ENCODE measurements around the gene SYNC.
"Not testable (repeated sequence)": the region's sequence is repeated elsewhere in the genome, so short reads cannot be mapped to it uniquely, and the experiment has no call there.

Gene SYNC

GRCh38 chr1:32636914-32637645 is 65.5 kb downstream of the SYNC start:
- Histone ChIP-seq H3K79me2 (ENCODE audit: low read length) (peaks cover 22% of the 10 kb centered on the region), H3K9ac (ENCODE audit: low read length) (no peak overlapping the region), H3K27ac (ENCODE audit: low read length) (no peak overlapping the region)

GRCh38 chr1:32635508-32636277 is 66.9 kb downstream of the SYNC start:
- Histone ChIP-seq H3K79me2 (ENCODE audit: low read length) (peaks cover 22% of the 10 kb centered on the region), H3K27ac (ENCODE audit: low read length) (no peak overlapping the region), H4K20me1 (ENCODE audit: insufficient read depth, low read length) (no peaks in the 10 kb centered on the region), H3K4me1 (ENCODE audit: low read length) (no peaks in the 10 kb centered on the region), H3K4me3 (ENCODE audit: low read length) (no peak overlapping the region), H3K4me2 (ENCODE audit: low read length) (no peak overlapping the region), H3K9ac (ENCODE audit: low read length) (no peak overlapping the region), H3K36me3 (replicated peaks; ENCODE audit: low read depth, low read length) (peaks cover 4% of the 10 kb centered on the region), H3K9me3 (ENCODE audit: insufficient read depth, low read length) (no peaks in the 10 kb centered on the region), H2AFZ (ENCODE audit: low read depth, low read length) (no peak overlapping the region), H3K27me3 (ENCODE audit: low read depth, low read length) (no peaks in the 10 kb centered on the region)
- TF ChIP-seq CTCF (IDR thresholded peaks at IDR 0.05; ENCODE audit: low read depth, low read length): no peak
- no peak for TF ChIP-seq EZH2phosphoT487 (IDR thresholded peaks at IDR 0.05; ENCODE audit: low read depth)

More at GRCh38 chr1:32636914-32637645, 65.5 kb downstream of the SYNC start:
- Histone ChIP-seq H3K9me3 (ENCODE audit: insufficient read depth, low read length) (no peaks in the 10 kb centered on the region), H3K36me3 (replicated peaks; ENCODE audit: low read depth, low read length) (peaks cover 4% of the 10 kb centered on the region), H3K4me3 (ENCODE audit: low read length) (no peak overlapping the region), H2AFZ (ENCODE audit: low read depth, low read length) (no peak overlapping the region), H4K20me1 (ENCODE audit: insufficient read depth, low read length) (no peaks in the 10 kb centered on the region), H3K4me2 (ENCODE audit: low read length) (no peak overlapping the region), H3K27me3 (ENCODE audit: low read depth, low read length) (no peaks in the 10 kb centered on the region), H3K4me1 (ENCODE audit: low read length) (no peaks in the 10 kb centered on the region)
- TF ChIP-seq EZH2phosphoT487 (IDR thresholded peaks at IDR 0.05; ENCODE audit: low read depth): no peak
- TF ChIP-seq CTCF (IDR thresholded peaks at IDR 0.05; ENCODE audit: low read depth, low read length): no peak

GRCh38 chr1:32632829-32633228 is 69.7 kb downstream of the SYNC start:
- H3K9me3 ChIP-seq (ENCODE audit: insufficient read depth, low read length): no peaks in the 10 kb centered on the region
- H3K4me2 ChIP-seq (ENCODE audit: low read length): no peak overlapping the region
- no peak overlapping the region for H3K4me3 ChIP-seq (ENCODE audit: low read length)
- no peak overlapping the region for H2AFZ ChIP-seq (ENCODE audit: low read depth, low read length)
- H3K4me1 ChIP-seq (ENCODE audit: low read length): no peaks in the 10 kb centered on the region
- no peak overlapping the region for H3K27ac ChIP-seq (ENCODE audit: low read length)
- H3K27me3 ChIP-seq (ENCODE audit: low read depth, low read length): no peaks in the 10 kb centered on the region
- H4K20me1 ChIP-seq (ENCODE audit: insufficient read depth, low read length): no peaks in the 10 kb centered on the region
- peaks cover 4% of the 10 kb centered on the region for H3K36me3 ChIP-seq (replicated peaks; ENCODE audit: low read depth, low read length)
- peaks cover 13% of the 10 kb centered on the region for H3K79me2 ChIP-seq (ENCODE audit: low read length)
- H3K9ac ChIP-seq (ENCODE audit: low read length): no peak overlapping the region
- TF ChIP-seq CTCF (IDR thresholded peaks at IDR 0.05; ENCODE audit: low read depth, low read length) (no peak), EZH2phosphoT487 (IDR thresholded peaks at IDR 0.05; ENCODE audit: low read depth) (no peak)

GRCh38 chr1:32630173-32630572 is 72.4 kb downstream of the SYNC start:
- H3K36me3 ChIP-seq (replicated peaks; ENCODE audit: low read depth, low read length): peaks cover 11% of the 10 kb centered on the region
- H3K4me2 ChIP-seq (ENCODE audit: low read length); H3K9me3 ChIP-seq (ENCODE audit: insufficient read depth, low read length); H3K27ac ChIP-seq (ENCODE audit: low read length); H3K27me3 ChIP-seq (ENCODE audit: low read depth, low read length); H3K9ac ChIP-seq (ENCODE audit: low read length); H4K20me1 ChIP-seq (ENCODE audit: insufficient read depth, low read length); H3K79me2 ChIP-seq (ENCODE audit: low read length); H3K4me1 ChIP-seq (ENCODE audit: low read length); H2AFZ ChIP-seq (ENCODE audit: low read depth, low read length); H3K4me3 ChIP-seq (ENCODE audit: low read length): not testable (repeated sequence)

All from OCI-LY3 (cell line).